ENCODE data around the gene DIP2B.

- TF ChIP-seq CTCF (IDR thresholded peaks at IDR 0.05) (no peak), EP300 (IDR thresholded peaks at IDR 0.05) (no peak), POLR2AphosphoS5 (IDR thresholded peaks at IDR 0.05) (no peak), POLR2A (IDR thresholded peaks at IDR 0.05) (no peak)
Observed at GRCh38 chr12:50530532-50530931, 25.7 kb downstream of the DIP2B start.

All from suprapubic skin (tissue), 4 donors.